Fibroblast of mammary gland (primary cell): ENCODE data around the gene MEGF9.

Experiments
- DNase-seq: peaks from one replicate; pipeline ENCODE4 v3.0.0-alpha.2; 2010; ENCODE audit warnings: low read depth
- H3K4me3 ChIP-seq: 2 replicates; pipeline ENCODE4 v1.5.1; 2011; ENCODE audit warnings: low read depth, mild to moderate bottlenecking, low read length, moderate library complexity; ENCODE audit not compliant: control insufficient read depth
- CTCF ChIP-seq: conservative IDR thresholded peaks from 2 replicates; pipeline ENCODE4 v1.5.1; 2011; ENCODE audit warnings: low read depth, low read length, inconsistent platforms; ENCODE audit not compliant: control insufficient read depth, insufficient read depth

The MEGF9 gene

GRCh38 chr9:120723565-120723964, 9.3 kb upstream of the MEGF9 start:
- DNase-seq = peak; percentile 77
- no peak overlapping the region for H3K4me3 ChIP-seq
- TF ChIP-seq CTCF = no peak

GRCh38 chr9:120720404-120720803, 6.1 kb upstream of the MEGF9 start:
- TF ChIP-seq CTCF = no peak
- no peak overlapping the region for H3K4me3 ChIP-seq
- DNase-seq = no peak

DNA sequence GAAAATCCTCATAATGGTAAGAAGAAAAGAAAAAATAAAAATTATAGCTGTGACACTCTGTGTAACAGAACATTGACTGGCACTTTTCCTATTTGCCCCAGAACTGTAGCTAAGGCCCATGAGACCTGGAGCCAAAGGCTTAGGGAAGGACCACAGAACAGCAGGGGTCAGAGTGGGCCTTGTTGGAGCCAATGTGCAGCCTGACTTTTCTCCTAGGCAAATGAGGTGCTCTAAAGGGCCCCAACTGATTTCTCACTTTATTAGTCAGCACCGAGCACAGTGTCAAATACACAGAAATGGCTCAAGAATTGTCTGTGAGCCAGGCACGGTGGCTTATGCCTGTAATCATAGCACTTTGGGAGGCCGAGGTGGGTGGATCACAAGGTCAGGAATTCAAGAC, 4.0 kb upstream of the MEGF9 start:
- no peak overlapping the region for H3K4me3 ChIP-seq
- no peak for TF ChIP-seq CTCF
- no peak for DNase-seq

- DNase-seq = no peak
- TF ChIP-seq CTCF = no peak
- H3K4me3 ChIP-seq = no peak overlapping the region
Observed at GRCh38 chr9:120717176-120717575, 2.9 kb upstream of the MEGF9 start.

GRCh38 chr9:120716483-120716882, 2.2 kb upstream of the MEGF9 start:
- no peak for TF ChIP-seq CTCF
- H3K4me3 ChIP-seq = no peak overlapping the region
- no peak for DNase-seq

GRCh38 chr9:120715389-120715924, 1.2 kb upstream of the MEGF9 start:
- TF ChIP-seq CTCF = no peak
- no peak overlapping the region for H3K4me3 ChIP-seq
- peak; percentile 89 for DNase-seq

- DNase-seq = peak; percentile 13
- no peak for TF ChIP-seq CTCF
- H3K4me3 ChIP-seq = peak overlapping the region; percentile 64
Observed at GRCh38 chr9:120714846-120715388, 647 bp upstream of the MEGF9 start.
